D721Med (cell line): ENCODE measurements around the gene CLIP4.
A peak's percentile ranks its signal among the peaks of the same experiment; 100 is the strongest.

Experiments
- DNase-seq: peaks from one replicate; pipeline ENCODE4 v3.0.0; 2011; ENCODE audit warnings: low spot score; ENCODE audit not compliant: insufficient read length
- FAIRE-seq: peaks from 2 replicates; lab custom pipeline; 2011; peaks lifted over from hg19 to GRCh38; lab: Jason Lieb, UNC
- TF ChIP-seq, protein P1 (sequence below): IDR thresholded peaks from 2 replicates; pipeline ENCODE4 v1.5.1; 2012; ENCODE audit warnings: mild to moderate bottlenecking, control low read depth; ENCODE audit not compliant: insufficient read depth; ENCODE audit errors: missing control alignments

CLIP4 gene

DNA sequence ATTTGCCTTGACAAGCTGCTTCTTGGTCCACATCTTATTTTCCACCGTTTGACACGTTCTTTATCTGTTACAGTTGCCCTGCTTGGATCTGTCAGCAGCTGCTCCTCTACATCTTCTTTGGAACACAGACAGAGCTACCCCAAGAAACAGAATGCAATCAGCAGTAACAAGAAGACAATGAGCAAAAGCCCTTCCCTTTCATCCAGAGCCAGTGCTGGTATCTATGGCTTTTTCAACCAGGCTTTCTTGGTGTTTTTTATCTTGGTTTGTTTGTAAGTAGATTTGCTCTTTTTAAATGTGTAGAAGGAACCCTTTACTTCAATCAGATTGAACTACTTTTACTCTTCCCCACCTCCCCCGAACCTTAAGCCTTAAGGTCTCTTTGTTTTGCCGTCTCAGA is 41.9 kb downstream of the CLIP4 start:
- FAIRE-seq = no peak
- TF ChIP-seq, protein P1, sequence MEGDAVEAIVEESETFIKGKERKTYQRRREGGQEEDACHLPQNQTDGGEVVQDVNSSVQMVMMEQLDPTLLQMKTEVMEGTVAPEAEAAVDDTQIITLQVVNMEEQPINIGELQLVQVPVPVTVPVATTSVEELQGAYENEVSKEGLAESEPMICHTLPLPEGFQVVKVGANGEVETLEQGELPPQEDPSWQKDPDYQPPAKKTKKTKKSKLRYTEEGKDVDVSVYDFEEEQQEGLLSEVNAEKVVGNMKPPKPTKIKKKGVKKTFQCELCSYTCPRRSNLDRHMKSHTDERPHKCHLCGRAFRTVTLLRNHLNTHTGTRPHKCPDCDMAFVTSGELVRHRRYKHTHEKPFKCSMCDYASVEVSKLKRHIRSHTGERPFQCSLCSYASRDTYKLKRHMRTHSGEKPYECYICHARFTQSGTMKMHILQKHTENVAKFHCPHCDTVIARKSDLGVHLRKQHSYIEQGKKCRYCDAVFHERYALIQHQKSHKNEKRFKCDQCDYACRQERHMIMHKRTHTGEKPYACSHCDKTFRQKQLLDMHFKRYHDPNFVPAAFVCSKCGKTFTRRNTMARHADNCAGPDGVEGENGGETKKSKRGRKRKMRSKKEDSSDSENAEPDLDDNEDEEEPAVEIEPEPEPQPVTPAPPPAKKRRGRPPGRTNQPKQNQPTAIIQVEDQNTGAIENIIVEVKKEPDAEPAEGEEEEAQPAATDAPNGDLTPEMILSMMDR = no peak
- DNase-seq = no peak

- FAIRE-seq (no peak), DNase-seq (no peak)
- TF ChIP-seq, protein P1 = no peak
These were observed 43.9 kb downstream of the CLIP4 start for GRCh38 chr2:29159125-29159524.

DNA sequence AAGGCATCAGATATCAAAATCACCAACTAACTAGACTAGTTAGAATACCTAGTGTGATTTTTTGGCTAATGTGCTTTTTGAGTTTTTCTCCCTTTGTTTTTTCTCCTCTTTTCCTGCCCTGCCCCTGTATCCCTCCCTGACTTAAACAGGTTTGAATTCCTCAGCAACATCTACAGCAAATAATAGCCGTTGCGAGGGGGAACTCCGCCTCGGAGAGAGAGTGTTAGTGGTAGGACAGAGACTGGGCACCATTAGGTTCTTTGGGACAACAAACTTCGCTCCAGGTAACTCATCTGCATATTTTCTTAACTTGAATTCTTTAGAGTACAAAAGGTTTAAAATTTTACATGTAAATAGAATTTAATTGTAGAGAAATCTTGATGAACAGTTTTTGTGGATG is 45.0 kb downstream of the CLIP4 start:
- FAIRE-seq = no peak
- TF ChIP-seq, protein P1 = no peak
- no peak for DNase-seq

- DNase-seq (no peak), FAIRE-seq (no peak)
- TF ChIP-seq, protein P1 = no peak
These were observed 47.2 kb downstream of the CLIP4 start for GRCh38 chr2:29162204-29162928.

DNA sequence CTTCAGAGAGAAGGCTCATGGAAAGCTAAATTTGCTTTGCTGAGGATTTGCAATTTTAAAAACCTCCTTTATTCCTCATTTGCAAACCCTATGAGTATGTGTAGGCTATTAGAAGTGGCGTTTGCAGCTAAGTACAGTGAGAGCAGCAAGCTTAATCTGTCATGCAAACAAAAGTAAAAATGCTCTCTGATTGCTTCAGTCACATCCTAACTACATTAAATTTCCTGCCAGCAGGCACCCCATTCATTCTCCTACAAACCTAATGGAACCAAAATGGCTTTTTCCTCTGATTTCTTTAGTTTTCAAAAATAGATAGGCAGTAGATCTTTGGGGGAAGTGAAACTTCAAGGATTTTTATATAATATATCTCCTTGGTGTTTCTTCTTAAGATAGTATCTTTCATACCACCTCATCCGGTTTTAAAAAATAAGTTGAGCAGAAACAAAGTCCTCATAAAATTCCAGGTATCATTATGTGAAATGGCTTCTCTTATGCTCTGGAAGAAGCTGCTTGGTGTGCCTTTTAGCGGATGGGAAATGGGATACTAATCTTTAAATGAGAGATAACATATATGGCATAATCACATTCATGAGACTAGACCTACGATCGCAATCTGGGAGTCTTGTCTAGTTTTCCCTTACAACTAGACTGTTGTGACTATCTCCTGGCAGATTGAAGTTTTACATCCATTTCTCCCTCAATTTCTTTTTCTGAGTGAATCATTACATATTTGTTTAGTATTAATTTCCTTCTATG is 49.1 kb downstream of the CLIP4 start:
- DNase-seq (no peak), FAIRE-seq (no peak)
- TF ChIP-seq, protein P1 = no peak

GRCh38 chr2:29165362-29166241 is 50.4 kb downstream of the CLIP4 start:
- TF ChIP-seq, protein P1 = no peak
- FAIRE-seq (peak; percentile 76), DNase-seq (no peak)
